ENCODE measurements around the gene GPR146.

DNA sequence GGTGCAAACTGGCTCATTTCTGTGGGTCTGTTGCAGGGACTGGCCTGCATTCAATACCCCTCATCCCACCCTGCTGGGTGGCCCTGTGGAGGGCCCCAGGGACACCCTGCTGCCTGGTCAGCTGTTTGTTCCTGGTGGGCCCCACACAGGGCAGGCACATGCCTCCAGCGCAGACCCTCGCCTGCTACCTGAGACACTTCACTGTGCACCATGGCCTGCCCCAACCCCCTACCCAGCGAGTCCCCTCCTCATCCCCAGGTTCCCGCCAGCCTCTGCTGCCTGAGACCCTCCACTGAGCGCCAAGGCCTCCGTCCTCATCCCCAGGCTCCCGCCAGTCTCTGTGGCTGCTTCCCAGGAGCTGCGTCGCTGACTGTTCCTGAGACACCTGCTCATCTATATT lies 16.8 kb downstream of the GPR146 start:
- no peak for TF ChIP-seq EZH2 (IDR thresholded peaks at IDR 0.05)
- TF ChIP-seq POLR2AphosphoS5 (IDR thresholded peaks at IDR 0.05; ENCODE audit: borderline replicate concordance, low read depth, low read length): no peak
- TF ChIP-seq FOXP2 (optimal IDR thresholded peaks at IDR 0.05; ENCODE audit: control extremely low read depth, extremely low read length, insufficient read depth): no peak
